LHCN-M2 (cell line): Measurements from ENCODE around the gene SELENOS. TPM values are rescaled to one million over a fixed set of nuclear protein-coding genes. Genes with fewer than 3 reads are reported as not detected.
"Not testable (repeated sequence)": the region's sequence is repeated elsewhere in the genome, so short reads cannot be mapped to it uniquely, and the experiment has no call there.

Experiments
- DNase-seq: peaks from one replicate; pipeline ENCODE4 v3.0.0-alpha.2; 2012; ENCODE audit warnings: low read depth
- total RNA-seq: library from RNA; depleted of rRNA; stranded (reverse); fragments of >200 nt; gene quantifications from 2 replicates; pipeline ENCODE4 v1.2.3, GENCODE V29; 2014

The SELENOS gene
- total RNA-seq, 1 experiment from 2014 or later, result 73.5 TPM

DNA sequence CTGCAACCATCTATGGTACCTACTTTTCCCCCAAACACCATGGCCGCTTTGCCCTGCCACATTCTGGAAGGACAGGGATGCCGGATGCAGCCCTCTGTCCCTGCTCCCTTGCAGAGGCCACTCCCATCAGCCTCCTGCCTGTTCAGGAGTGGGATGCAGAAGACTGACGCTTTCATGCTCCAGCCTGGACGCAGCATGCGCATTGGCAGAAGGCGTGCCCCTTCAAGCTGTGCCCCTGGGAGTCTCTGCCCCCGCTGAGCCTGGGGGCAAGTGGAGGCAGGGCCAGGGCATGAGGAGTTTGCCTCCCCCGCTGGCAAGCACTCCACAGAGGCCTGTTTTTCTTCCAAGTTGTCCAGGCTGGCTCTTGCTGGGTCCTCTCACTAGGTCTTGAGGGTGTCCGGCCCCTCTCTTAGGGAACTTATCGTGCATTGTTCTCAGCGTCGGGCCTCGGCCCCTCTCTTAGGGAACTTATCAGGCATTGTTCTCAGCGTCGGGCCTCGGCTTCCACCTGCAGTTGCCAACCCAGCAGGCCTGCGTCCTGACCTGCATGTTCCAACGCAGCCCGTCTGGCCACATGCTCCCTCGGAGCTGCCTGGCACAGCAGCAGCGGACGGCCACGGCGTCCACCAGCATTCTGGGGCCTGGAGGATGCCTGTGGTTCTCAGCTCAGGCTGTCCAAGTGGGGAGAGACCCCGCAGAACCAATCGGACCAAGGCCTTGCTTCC, 32.3 kb upstream of the SELENOS start:
- DNase-seq, result no peak

DNA sequence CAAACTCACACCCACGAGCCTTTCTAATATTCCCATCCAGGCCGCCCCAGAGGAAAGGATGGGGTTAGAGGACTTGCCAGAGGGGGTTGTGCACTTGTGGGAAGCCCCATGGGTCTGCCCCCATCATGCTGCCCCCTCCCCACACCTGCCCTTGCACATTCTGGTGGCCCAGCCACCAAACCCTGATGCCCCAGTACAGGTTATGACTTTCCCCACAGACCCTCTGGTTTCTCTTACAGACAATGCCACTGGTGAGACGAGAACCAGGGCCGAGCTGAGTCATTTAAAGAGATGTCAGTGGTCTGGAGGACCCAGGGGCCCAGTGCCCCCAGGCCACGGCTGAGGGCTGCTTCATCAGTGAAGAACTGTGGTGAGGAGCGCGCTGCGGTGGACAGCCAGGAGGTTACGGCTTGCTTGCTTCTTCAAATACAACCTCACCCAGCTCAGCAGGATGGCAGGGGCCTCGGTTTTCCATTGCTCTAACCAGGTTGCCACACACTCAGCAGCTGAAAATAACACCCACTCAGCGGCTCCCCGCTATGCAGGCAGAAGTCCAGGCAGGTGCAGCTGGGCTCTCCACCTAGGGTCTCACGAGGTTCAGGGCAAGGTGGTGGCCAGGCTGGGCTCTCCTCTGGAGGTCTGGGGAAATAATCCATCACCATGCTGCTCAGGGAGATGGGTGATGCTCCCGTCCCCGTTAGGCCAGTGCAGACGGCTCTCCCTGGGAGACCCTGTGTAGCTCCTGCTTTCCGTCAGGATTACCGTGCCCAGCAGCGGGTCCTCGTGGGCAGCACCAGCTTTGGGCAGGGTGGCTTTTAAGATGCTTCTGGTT, 31.5 kb upstream of the SELENOS start:
- no peak for DNase-seq

DNA sequence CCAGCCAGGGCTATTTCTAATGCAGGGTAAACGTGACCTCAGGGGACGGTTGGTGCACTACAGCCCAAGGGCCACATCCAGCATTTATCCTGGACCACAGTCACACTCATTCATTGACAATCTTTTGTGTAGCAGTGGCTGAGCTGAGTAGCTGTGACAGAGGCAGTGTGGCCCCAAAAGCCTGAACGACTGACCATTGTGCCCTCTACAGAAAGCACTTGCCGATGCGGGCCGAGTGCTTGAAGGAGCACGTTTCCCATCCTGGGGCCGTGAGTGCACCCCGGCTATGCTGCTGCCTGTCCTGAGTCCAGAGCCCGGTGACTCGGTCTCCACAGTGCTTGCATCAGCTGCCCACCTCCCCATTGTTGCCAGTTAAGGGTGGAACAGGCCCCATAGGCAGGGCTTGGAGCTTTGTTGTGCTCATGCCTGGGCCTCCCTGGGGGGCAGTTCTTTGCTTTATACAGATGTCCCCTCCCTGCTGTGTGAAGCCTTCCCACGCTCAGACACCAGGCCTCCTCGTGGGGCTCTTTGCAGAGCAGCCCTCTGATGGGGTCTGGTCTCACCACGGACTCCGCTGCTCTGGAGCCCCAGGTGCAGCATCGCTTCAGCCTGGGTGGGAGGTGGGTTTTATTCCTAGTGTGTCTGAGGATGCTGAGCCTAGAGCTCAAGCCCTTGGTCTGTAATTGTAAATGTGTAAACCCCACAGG, 30.8 kb upstream of the SELENOS start:
- DNase-seq, result no peak

DNA sequence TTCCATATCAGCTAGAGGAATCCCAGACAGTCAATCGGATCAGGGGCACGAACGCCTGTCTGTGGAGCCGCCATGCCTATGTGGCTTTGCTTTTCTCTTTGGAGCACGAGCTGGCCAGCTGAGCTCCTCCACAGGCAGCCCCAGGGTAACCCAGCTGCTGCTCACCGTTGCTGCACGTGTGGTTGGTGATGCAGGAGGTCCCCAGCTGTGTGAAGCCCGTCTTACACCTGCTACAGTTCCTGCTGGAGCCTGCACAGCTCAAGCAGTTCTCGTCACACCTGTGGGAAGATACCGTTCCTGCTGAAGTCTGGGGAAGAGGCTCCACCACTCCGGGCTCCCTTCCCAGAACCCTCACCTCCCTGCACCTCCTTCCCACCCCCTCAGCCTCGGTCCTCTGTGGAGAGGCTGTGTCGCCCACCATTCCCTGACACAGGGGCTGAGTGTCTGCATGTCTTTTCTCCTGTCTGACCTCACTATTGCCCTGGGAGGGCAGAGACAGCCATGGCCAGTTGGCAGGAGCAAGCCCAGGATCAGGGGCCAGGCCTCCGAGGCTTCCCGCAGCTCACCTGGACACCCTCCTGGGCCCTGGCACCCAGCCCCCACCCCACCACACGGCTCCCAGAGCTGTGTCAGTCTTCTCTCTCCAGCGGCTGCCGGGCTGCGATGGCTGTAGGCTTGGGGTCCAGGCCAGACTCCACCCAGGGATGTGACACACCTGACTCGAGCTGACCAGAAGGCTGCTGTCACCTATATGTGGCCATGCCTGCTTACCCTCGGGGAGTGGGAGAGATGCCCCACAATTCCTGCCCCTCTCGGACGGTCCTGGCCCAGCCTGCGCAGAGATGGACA, 30.0 kb upstream of the SELENOS start:
- DNase-seq, result no peak

DNA sequence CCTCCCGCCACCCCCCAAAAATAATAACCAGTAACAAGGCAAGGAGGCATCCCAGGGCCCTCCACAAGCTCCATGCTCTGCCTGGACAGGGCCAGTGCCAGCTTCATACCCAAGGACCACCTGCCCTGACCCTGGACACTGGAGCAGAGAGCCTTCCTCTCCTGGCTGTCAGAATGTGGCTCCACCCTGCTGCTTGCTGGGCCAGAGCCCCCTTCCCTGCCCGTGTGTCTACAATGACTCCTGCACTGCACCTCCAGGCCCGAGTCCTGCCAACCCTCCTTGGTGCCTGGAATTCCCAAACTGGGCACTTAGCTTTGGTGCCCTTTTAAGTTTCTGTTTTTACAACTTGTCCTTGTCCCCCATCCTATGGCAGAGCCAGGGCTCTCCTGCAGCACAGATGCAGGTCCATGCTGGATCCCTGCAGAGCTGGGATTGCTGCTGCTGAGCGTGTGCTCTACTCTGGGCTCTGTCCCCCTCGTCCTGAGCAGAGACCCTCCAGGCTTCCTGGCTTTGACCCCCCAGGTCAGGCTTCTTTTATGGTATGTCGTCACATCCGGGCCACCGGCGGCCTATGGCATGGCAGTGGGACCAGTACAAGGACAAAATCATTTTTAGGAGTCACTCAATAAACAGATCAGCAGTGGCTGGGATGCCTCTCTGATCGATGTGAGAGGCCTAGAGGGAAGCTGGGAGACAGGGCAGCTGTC, 29.2 kb upstream of the SELENOS start:
- no peak for DNase-seq

DNA sequence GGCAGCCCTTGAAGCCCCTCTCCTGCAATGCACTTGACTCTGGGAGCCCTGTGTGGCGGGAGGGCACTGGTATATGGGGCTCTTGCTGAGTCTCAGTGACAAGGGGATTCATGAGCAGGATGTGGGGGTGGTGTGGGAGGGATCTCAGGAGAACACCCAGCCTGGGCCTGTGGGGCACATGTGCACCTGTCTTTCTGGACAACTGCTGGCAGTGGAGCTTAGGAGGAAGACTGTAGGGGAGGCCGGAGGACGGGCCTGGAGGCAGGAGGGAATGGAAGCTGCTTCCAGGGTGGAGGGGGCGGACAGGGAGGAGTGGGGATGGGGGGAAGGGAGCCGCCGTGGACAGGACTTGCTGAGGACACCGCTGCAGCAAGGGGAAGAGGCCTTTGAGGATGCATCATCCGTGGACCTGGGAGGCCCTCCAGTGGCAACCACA, 28.6 kb upstream of the SELENOS start:
- no peak for DNase-seq

DNA sequence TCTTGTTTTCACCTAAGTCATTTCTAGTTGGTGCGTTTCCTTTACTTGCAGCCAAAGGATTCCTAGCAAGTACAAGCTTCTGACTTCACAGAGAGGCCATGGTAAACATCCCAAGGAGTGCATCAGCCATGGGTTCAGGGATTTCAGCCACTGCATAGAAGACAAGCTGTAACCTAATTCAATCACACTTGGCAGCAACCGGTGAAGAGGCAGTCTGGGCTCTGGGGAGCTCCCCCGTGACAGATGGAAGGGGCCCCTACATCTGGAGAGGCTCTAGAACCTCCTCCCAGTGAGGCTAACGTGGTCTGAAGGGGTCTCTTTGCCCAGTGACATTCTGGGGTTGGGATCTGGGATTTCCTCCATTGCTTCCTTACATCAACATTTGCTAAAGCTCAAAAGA, 26.1 kb upstream of the SELENOS start:
- no peak for DNase-seq

DNA sequence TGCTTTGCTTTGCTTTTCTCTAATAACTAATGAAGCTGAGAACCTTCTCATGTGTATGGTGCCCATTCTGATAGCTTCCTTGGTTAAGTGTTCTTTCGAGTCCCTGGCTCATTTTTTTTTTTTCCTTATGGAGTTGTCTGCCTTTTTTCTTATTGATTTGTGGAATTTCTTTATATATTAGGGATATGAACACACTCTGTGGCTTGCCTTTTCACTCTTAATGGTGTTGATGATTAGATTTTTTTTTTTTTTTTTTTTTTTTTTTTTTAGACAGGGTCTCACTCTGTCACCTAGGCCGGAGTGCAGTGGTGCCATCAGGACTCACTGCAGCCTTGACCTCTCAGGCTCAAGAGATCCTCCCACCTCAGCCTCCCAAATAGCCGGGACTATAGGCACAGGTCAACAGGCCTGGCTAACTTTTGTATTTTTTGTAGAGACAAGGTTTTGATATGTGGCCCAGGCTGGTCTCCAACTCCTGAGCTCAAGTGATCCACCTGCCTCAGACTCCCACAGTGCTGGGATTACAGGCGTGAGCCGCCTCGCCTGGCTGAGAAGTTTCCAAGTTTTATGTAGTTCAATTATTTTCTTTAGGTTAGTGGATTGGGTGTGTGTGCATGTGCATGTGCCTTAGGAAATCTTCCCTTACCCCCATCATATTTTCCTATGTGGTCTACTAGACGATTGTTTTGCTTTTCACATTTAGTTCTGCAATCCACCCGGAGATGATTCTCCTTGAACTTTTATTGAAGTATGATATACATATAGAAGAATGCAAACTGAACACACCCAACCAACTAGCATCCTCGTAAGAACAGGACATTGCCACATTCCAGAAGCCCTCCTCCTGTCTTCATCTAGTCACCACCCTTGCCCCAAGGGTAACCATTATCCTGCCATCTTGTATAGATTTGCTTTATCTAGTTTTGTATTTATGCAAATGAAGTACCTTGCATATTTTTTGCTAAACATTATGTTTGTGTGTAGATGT, 19.4 kb upstream of the SELENOS start:
- DNase-seq, result peak; percentile 8

DNA sequence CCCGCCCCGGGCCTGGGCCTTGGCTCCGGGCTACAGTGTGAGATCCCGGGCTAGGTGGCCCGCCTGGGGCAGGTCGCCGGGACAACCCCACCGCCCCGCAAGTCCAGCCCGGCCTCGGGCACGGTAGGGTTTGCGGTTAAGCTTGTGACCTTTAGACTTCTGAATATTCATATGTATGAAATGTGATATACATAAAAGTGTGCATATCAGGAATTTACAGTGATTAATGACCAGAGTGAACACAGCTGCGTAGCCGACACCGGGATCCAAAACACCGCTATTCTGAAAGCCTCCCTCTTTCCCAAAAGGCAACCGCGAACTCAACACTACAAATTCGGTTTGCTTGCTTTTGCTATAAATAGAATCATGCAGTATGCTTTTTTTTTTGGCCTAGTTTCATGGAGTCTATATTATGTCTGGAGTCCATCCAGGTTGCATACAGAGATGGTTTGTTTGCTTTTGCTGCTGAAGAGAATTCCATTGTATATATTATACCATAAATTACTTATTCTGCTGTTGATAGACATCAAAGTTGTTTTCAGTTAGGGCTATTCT, 18.4 kb upstream of the SELENOS start:
- DNase-seq, result peak; percentile 15

DNA sequence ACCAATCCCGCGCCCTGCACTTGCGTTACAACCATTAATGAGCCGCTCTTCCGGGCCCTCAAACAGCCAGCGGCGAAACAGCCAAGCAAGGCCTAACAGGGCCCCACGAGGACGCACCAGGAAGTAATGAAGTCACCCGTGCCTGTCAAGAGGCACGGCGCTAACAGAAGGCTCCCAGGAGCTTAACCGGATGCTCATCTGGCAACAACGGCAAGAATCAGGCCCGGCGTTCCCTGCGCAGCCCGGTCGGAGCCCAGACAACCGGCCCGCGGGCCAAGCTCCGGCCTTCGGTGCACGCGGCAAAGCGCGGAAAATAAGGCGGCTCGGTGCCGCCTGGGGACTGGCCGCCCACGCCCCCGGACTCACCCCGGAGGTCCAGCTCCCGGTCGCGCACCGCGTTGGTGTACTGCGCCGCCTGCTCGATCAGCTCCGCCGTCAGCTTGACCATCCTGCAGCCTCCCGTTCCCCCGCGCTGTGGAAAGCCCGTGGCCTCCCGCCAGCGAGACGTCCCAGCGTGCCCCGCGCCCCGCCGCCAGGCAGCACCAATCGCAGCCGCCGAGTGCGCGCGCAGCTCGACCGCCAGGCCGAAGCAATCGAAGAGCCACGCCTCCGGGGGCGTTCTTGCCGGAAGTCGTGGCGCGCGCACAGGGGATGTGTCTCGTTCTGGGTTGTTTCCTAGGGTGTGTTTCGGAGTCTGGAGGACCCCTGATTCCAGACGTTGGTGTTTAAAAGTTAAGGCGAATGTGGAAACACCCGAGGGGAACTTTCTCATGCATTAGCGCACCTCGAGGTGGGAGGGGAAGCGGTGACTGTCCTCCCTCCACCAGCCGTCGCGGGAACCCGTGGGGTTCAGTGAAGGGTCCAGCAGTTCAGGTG, 17.7 kb upstream of the SELENOS start, which contains the start of gene SNRPA1:
Gene SNRPA1 (minus strand): TSS at position 518 of the 876 bp plus-strand sequence. CDS start 70 bp downstream, at position 448.
- DNase-seq, result peak; percentile 92

DNA sequence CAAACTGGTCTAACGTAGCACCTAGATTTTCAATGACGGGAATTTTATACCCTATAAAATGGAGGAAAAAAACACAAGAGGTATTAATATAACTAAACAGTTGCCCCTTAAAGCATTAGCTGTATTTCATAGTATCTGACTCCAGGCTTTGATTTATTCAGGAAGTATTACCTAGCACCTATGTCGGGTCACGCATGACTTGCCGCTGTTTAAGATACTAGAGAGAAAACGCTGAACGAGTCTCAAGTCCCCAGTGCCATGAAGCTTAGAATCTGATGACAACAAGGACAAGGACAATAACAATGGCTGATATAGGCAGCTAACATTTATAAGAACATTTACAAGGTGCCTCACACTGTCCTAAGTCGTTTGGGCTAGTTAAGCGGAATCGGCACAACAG, 15.8 kb upstream of the SELENOS start:
- no peak for DNase-seq

DNA sequence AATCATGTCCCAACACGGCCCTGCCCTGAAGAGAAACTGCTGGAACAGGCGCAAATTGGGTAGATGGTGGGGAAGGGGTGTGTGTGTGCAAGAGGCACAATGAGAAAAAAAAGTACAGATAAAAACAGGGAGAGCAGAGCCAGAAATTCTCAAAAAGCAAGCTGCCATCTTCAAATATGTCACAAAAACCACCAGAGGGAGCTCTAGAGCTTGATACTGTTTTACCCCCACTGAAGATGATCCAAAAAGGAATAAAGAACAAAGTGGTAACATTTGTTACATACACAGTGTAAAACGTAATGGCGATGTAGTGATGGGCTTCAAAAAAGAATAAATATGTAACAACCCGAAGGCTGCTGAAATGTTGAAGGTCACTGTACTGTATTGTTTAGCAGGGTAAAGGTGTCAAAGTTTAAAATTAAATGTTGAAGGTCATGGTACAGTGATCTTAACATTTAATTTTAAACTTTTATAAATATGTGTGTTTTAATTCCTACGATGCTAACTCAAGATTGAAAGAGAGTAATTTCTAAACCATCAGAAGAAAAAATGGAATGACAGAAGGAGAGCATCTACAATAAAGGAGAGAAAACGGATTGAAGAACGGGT, 11.7 kb upstream of the SELENOS start:
- DNase-seq, result peak; percentile 53

DNA sequence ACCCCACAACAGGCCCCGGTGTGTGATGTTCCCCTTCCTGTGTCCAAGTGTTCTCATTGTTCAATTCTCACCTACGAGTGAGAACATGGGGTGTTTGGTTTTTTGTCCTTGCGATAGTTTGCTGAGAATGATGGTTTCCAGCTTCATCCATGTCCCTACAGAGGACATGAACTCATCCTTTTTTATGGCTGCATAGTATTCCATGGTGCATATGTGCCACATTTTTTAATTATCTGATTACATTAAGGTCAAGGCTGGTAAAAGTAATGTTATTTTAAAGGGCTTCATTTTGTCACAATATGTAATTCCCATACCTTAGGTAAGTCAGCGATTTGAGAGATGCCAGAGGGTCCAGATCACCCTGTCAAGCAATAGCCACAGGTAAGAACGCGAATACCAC, 10.1 kb upstream of the SELENOS start:
- not testable (repeated sequence) for DNase-seq

DNA sequence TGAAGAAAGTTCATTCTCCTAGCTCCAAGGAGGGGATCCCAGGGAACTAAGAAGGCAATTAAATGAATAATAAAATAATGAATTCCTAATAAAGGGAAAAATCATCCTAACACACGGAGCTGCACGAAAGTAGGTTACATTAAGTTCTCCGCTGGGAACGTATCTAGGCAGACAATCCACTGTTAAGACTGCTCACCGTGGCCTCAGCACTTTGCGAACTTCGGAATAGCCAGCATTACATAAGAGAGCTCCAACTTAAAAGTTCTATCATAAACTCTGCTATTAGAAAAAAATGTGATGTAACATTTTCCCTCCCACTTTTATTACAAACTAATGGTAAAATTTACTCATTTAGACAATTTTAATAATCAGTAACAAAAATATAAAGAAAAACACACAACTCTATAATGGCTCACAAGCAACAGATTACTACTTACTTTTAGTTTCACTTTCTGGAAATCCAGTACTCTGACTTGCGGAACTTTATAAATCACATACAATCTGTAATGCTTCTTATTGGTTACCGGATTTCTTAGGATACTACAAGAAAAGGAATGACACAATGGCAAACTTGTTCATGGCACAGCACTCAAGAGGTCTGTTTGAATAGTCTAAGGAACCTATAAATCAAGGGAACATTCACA, 9.3 kb upstream of the SELENOS start:
- DNase-seq, result no peak

DNA sequence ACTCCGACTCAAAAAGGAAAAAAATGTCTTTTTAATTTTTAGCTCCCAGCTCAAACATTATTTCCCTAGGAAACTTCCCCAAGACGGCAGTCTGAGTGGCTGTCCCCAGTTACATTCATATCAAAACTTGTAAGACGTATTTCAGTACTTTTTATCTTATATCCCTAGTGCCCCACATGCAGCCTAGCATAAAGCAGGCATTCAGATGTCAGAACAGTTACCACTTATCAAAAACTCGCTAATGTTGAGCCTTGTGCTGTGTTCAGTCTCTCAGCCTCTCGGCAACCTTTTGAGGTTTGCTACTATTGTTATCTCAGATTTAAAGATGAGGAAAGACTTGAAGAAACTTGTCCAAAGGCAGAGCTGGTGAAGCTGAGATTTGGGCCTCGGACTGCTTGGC, 6.6 kb upstream of the SELENOS start:
- DNase-seq, result no peak

DNA sequence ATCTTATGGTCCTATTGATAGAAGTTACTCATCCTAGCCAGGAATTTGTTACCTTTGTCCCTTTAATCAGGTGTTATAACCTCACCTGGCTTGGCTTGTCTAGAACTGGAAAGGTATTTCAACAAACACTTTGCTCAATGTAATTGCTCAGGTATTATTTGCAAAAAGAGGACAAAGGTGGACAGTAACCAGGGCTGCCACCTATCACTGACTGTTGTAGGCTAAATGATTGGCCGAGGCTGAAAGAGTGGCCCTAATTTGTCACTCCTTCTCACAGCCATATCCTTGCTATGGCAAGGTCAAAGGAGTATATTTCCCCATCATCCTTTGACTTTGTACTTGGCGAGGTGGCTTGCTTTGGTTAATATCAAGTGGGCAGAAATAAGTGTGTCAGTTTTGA, 2.7 kb upstream of the SELENOS start:
- no peak for DNase-seq

DNA sequence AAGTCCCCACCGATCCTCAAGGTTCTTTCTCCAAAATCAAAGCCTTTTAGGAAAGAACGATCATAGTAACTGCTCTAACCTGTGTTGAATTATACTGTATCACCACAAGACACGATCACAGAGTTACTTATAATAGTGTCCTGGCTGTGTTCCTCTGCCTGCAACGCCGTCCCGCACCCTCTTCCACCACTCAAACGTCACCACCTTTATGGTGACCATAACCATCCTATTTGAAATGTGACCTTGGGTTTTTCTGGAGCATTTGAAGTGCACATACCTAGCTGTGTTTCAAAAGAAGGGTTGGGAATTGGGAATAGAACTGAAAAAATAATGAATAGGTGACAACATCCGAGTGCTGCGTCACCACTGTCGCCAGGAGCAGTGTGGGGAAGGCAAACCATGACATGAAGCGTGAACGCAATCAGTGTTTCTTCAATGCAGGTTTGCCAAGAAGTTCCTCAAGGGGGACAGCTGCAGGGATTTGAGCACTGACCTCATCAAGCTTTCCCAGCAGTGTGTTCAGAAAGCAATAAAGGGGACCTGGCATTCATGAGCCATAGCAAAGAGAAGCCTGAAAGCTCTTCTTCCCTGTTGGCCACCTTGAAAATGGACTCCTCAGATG, 769 bp upstream of the SELENOS start:
- DNase-seq, result peak; percentile 52
